22Rv1 (cell line): ENCODE results near the gene HOXD10.

Experiments used
- CTCF ChIP-seq: fragments of 450-650 bp; IDR thresholded peaks from 2 replicates; pipeline ENCODE4 v1.5.1; 2017; ENCODE audit warnings: mild to moderate bottlenecking
- ZFX ChIP-seq: fragments of 450-650 bp; IDR thresholded peaks from 2 replicates; pipeline ENCODE4 v1.6.1; 2017; ENCODE audit warnings: antibody characterized with exemption, borderline replicate concordance

GRCh38 chr2:176156807-176157498 lies 40.4 kb downstream of the HOXD10 start, which contains the start of gene HOXD3:
- TF ChIP-seq CTCF, result no peak
- no peak for TF ChIP-seq ZFX
